Endothelial cell (in vitro differentiated cells): Measurements from ENCODE around the gene FARS2. TPM values are rescaled to one million over a fixed set of nuclear protein-coding genes. Genes with fewer than 3 reads are reported as not detected.

Experiments
- DNase-seq: peaks from one replicate; pipeline ENCODE4 v3.0.0; 2021; ENCODE audit warnings: low spot score
- H3K27ac Mint-ChIP-seq: one replicate; pipeline ENCODE4 v1.8.0; 2021; ENCODE audit warnings: mixed read lengths, inconsistent platforms; ENCODE audit not compliant: unreplicated experiment
- H3K27me3 Mint-ChIP-seq: one replicate; pipeline ENCODE4 v1.8.0; 2021; ENCODE audit warnings: mild to moderate bottlenecking, moderate library complexity, mixed read lengths, inconsistent platforms; ENCODE audit not compliant: unreplicated experiment
- H3K36me3 Mint-ChIP-seq: one replicate; pipeline ENCODE4 v1.8.0; 2021; ENCODE audit warnings: mild to moderate bottlenecking, low read depth, mixed read lengths, inconsistent platforms; ENCODE audit not compliant: unreplicated experiment
- H3K4me1 Mint-ChIP-seq: one replicate; pipeline ENCODE4 v1.8.0; 2021; ENCODE audit warnings: mild to moderate bottlenecking, mixed read lengths, inconsistent platforms; ENCODE audit not compliant: unreplicated experiment
- H3K4me3 Mint-ChIP-seq: one replicate; pipeline ENCODE4 v1.8.0; 2021; ENCODE audit warnings: mild to moderate bottlenecking, mixed read lengths, inconsistent platforms; ENCODE audit not compliant: unreplicated experiment
- H3K9me3 Mint-ChIP-seq: one replicate; pipeline ENCODE4 v1.8.0; 2021; ENCODE audit warnings: mixed read lengths, inconsistent platforms; ENCODE audit not compliant: unreplicated experiment
- total RNA-seq: library from RNA; stranded (reverse); fragmentation: NEBNext Ultra II Directional; extraction: Animal tissue kit (Norgen Biotek cat#: 25700); gene quantifications from one replicate; pipeline ENCODE4 v1.2.1, GENCODE V29; 2021; ENCODE audit not compliant: unreplicated experiment
- TF ChIP-seq, protein P1 (sequence below): fragments of 200-600 bp; sonication (generic); IDR thresholded peaks from one replicate; pipeline ENCODE4 v1.5.0; 2021; ENCODE audit warnings: antibody characterized with exemption; ENCODE audit not compliant: unreplicated experiment

FARS2 gene
- total RNA-seq, 1 donor from 2014 or later = 17.8 TPM

DNA sequence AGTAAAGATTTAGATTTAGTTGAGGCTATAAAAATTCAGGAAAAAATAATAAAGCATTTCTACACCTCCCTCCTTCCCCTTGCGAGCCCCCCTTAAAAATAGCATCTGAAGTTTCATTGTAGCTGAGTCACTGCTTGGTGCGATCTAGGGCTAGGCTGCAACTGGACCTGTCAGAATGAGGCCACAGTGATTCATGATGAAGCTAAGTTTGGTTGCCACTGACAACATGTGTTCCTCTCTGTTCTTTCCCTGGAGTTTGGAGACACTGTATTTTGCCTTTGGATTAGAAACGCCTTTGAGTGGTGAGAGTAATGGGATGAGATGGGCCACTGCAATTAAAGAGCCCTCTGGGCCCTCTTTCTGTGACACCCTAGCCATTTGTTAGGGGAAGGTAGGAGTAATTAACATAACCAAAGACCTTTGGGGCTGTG lies 411.3 kb downstream of the FARS2 start:
- TF ChIP-seq, protein P1, sequence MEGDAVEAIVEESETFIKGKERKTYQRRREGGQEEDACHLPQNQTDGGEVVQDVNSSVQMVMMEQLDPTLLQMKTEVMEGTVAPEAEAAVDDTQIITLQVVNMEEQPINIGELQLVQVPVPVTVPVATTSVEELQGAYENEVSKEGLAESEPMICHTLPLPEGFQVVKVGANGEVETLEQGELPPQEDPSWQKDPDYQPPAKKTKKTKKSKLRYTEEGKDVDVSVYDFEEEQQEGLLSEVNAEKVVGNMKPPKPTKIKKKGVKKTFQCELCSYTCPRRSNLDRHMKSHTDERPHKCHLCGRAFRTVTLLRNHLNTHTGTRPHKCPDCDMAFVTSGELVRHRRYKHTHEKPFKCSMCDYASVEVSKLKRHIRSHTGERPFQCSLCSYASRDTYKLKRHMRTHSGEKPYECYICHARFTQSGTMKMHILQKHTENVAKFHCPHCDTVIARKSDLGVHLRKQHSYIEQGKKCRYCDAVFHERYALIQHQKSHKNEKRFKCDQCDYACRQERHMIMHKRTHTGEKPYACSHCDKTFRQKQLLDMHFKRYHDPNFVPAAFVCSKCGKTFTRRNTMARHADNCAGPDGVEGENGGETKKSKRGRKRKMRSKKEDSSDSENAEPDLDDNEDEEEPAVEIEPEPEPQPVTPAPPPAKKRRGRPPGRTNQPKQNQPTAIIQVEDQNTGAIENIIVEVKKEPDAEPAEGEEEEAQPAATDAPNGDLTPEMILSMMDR = no peak
- DNase-seq = no peak
- Mint-ChIP-seq H3K36me3 (no peaks in the 10 kb centered on the region), H3K27me3 (peaks cover 3% of the 10 kb centered on the region), H3K9me3 (no peaks in the 10 kb centered on the region), H3K27ac (no peak overlapping the region), H3K4me3 (no peak overlapping the region), H3K4me1 (peaks cover 7% of the 10 kb centered on the region)

DNA sequence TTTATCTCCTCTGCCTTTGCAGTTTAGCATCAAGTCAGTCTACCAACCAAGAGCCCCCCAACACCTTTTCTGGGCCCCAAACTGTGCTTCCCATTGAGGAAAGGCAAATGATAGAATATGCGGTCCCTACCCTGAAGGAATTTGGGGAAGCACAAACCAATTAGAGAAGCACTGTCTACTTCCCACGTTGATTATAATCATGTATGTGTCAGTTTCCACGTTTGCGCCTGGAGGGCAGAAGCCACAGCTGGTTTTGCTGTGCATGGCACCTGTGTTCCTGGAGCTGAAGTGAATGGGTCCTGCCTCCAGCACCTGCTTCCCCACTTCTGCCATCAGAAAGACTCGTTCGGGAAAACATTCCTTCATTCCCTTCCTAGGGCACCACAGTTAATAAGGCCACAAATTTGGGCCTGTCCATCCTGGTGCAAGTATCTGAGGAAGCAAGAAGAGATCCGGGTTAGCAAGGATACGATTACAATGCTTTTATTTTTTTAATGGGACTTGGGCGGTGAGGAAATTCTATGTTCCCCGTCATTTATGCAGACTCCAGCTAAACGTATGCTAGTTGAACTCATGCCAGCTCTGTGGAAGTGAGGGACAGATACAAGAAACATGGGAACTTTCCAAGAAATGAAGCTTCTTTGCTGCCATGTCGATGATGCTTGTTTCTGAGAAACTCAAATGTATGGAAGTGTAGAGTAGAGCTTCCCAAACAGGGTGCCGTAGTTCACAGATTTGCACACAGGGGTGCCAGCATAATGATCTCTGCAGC lies 411.9 kb downstream of the FARS2 start:
- TF ChIP-seq, protein P1 = no peak
- Mint-ChIP-seq H3K4me1 (peaks cover 10% of the 10 kb centered on the region), H3K4me3 (no peak overlapping the region), H3K27me3 (peaks cover 3% of the 10 kb centered on the region), H3K9me3 (no peaks in the 10 kb centered on the region), H3K27ac (no peak overlapping the region), H3K36me3 (no peaks in the 10 kb centered on the region)
- DNase-seq = no peak

DNA sequence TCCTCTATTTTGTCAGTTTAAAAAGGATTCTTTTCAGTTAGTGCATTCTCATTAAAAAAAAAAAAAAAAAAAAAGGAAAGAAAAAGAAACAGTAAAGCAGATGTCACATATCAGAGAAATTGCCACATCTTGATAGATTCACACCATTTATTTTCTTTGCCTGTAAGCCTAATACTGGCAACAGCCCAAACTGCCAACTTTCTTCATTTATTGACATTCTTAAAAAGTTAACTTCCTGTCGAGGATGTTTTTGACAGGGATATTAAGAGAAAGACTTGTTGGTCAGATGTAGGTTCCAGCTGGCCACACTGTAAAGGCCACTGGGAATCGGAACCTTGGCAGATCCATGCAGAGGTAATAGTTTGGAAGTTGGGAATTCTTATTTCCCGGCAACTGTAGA lies 412.8 kb downstream of the FARS2 start:
- Mint-ChIP-seq H3K27ac (no peak overlapping the region), H3K36me3 (no peaks in the 10 kb centered on the region), H3K4me1 (peaks cover 14% of the 10 kb centered on the region), H3K4me3 (no peak overlapping the region), H3K9me3 (no peaks in the 10 kb centered on the region), H3K27me3 (peaks cover 3% of the 10 kb centered on the region)
- TF ChIP-seq, protein P1 = no peak
- DNase-seq = no peak

DNA sequence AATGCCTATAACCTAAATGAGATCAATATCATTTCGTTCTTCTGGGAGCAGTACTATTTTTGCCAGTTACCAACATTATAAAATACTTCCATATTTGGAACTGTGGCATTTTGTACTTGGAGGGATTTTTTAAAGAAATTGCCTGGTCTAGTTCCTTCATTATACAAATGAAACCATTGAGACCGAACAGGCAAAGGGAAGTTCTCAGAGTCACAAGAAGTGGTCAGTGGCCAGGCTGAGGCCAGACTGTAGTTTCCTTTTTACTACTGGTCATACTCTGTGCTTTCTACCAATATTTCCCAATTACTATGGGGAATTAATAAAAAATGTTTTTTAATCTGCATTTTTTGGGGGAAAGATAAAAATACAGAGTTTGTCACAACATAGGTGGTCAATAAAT lies 413.4 kb downstream of the FARS2 start:
- Mint-ChIP-seq H3K4me1 (peaks cover 20% of the 10 kb centered on the region), H3K27ac (no peak overlapping the region)

DNA sequence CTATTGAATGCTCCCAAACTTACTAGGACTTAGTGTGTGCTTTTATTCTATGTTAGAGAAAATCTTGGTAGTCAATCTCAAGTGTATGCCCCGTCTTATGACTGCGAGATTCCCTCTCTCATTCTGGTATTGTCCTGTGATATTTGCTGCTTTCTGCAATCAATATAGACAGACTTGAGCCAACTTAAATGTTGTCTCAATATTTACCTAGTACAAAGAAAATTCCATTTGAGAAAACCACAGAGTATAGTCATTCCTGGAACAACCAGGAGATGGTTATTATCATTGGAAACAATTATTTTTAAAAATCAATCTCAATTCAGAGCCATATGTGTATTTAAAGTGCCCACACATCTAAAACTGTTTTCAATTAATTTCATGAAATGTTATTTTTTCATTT lies 415.4 kb downstream of the FARS2 start:
- TF ChIP-seq, protein P1 = no peak
- peaks cover 20% of the 10 kb centered on the region for H3K4me1 Mint-ChIP-seq
- H3K27ac Mint-ChIP-seq = no peak overlapping the region
- DNase-seq = no peak
- peaks cover 3% of the 10 kb centered on the region for H3K27me3 Mint-ChIP-seq
- H3K9me3 Mint-ChIP-seq = no peaks in the 10 kb centered on the region
- no peaks in the 10 kb centered on the region for H3K36me3 Mint-ChIP-seq
- no peak overlapping the region for H3K4me3 Mint-ChIP-seq

More for the DNA sequence above, 413.4 kb downstream of the FARS2 start:
- Mint-ChIP-seq H3K36me3 (no peaks in the 10 kb centered on the region), H3K9me3 (no peaks in the 10 kb centered on the region), H3K27me3 (peaks cover 3% of the 10 kb centered on the region), H3K4me3 (no peak overlapping the region)
- TF ChIP-seq, protein P1 = no peak
- DNase-seq = no peak
